IPS DF 4.7 (cell line): ENCODE measurements around the gene ANO7.

Source experiments
- DNase-seq: peaks from one replicate; pipeline ENCODE4 v3.0.0-alpha.2; 2013; ENCODE audit warnings: low spot score; ENCODE audit errors: extremely low read depth

Gene ANO7

DNA sequence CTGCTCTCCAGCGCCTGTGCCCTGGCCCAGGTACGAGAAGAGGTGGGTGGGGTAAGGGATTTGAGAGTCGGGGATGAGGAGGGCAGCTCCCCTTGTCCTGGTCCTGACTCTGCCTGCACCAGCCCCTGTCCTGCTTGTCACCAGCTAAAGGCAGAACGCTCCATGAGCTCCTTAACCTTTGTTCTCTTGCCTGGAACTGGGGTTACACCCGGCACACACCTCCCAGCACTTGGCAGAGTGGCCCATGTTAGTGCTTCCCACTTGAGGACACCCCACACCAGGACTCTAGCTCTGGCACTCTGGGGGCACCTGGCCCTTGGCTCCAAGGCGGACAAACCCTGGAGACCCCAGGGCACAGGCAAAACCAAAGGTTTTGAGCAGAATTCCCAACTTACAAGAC lies 19.2 kb downstream of the ANO7 start:
- DNase-seq: no peak

DNA sequence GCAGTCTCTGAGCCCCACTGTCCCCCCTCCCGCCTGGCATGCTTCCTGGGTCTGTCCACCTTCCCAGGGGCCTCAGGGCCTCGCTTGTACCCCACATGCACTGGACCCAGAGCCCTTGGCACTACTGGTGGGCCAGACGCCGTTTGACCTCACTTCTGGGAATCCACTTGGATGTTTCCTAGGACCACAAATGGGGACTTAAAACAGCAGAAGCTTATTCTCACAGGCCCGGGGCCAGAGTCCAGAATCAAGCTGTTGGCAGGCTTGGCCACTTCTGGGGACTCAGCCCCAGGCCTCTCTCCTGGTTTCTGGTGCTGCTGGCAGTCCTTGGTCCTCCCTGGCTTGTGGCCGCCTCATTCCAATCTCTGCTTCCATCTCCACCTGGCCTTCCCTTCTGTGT lies 19.6 kb downstream of the ANO7 start:
- DNase-seq: no peak

DNA sequence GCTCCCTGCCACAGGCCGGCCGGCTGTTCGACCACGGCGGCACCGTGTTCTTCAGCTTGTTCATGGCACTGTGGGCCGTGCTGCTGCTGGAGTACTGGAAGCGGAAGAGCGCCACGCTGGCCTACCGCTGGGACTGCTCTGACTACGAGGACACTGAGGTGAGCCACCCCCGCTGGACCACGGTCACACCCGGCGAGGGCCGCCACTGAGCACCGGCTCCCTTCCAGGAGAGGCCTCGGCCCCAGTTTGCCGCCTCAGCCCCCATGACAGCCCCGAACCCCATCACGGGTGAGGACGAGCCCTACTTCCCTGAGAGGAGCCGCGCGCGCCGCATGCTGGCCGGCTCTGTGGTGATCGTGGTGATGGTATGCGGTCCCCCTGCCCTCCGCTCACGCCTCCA lies 20.8 kb downstream of the ANO7 start:
- DNase-seq: no peak

DNA sequence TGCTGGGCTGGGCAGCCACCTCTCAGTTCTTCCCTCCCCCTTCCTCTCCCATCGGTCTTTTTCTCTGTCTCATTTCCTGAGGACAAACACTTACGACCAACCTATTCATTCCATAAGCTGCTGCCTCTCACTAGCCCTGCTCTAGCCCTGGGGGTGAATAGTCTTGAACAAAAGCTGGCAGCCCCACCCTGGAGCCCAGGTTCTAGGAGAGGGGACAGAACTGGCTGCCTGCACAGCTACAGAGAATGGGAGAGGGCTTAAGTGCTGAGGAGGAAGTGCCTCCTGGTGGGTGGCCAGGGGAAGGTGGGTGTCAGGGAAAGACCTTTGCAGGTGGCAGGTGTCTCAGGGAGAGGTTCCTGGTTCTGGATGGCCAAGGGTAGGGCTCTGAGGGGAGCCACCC lies 22.8 kb downstream of the ANO7 start:
- DNase-seq: no peak

DNA sequence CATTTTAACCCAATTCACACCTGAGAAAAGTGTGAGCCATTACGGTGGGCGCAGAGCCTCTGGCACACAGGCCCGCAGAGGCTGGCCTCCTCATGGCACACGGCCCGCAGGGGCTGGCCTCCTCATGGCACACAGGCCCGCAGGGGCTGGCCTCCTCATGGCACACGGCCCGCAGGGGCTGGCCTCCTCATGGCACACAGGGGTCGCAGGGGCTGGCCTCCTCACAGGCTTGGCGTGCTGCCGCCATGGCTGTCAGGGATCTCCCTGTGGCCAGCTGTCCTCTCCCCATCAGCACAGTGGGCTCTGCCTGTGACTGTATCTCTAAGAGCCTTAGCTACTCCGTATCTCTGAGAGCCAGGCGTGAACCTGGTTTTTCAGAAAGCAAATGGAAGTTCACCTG lies 24.6 kb downstream of the ANO7 start:
- no peak for DNase-seq

DNA sequence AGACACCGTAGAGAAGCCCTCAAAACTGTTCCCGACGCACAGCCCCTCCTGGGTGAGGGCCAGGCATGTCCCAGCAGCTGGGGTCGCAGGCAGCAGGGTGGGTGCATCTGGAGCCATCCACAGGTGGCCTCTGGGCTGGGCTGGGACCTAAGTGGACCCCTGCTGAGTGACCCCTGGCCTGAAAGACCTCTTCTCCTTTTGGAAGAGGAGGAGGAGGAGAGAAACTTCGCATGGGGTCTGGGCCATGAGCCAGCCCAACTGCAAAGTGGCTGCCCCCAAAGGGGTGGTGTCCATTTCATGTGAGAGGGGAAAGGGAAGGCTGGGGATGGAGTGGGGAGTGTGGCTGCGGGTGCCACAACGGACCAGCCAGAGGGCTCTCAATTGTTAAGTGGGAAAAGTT lies 25.1 kb downstream of the ANO7 start:
- DNase-seq: no peak

DNA sequence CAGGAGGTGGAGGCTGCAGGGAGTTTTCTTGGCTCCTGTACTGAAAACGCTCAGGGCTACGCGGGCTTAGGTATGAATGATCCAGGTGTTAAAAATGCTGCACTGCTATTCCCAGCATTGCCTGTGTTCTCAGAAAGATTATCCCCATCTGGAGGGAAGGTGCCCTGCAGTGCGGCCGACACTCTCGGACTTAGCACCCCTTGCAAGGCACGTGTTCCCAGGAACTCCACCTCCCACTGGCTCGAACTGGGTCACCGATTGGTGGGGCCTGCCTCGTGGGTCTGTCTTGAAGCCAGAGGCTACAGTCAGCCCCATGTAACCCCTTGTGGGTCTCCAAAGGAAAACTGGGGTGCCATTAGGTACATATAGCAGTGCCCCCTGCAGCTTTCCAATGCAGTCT lies 25.7 kb downstream of the ANO7 start:
- DNase-seq: no peak

DNA sequence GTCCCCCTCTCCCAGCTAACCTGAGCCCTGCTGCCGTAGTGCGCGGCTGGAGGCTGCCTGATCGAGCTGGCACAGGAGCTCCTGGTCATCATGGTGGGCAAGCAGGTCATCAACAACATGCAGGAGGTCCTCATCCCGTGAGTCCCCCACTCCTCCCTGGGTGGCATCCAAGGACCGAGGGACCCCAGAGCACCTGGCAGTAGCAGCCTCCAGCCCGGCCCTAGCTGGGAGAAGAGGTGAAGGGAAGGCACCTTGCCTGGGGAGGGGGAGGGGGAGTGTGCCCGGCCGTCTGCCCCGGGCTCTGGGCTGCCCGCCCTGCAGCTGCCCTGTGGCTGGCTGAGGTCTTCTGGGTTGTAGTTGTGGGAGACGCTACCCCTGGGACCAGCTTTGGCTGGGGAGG lies 26.3 kb downstream of the ANO7 start:
- no peak for DNase-seq

DNA sequence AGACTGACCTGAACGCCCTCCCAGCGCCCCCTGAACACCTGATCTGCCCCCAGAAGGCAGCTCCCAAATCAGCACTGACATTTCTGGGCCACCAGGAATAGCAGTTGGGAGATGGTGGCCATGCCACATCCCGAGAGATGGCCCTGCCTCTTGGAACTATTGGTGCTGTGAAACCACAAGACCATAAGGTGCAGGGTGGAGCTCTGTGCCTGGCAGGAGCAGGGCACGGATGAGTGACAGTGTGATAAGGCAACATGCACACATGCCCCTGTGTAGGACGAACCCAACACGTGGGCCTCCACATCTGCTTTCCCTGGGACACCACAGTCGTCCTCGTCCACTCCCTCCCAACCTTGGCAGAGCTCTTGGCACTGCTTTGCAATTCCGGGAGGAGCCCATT lies 26.9 kb downstream of the ANO7 start:
- DNase-seq: no peak

DNA sequence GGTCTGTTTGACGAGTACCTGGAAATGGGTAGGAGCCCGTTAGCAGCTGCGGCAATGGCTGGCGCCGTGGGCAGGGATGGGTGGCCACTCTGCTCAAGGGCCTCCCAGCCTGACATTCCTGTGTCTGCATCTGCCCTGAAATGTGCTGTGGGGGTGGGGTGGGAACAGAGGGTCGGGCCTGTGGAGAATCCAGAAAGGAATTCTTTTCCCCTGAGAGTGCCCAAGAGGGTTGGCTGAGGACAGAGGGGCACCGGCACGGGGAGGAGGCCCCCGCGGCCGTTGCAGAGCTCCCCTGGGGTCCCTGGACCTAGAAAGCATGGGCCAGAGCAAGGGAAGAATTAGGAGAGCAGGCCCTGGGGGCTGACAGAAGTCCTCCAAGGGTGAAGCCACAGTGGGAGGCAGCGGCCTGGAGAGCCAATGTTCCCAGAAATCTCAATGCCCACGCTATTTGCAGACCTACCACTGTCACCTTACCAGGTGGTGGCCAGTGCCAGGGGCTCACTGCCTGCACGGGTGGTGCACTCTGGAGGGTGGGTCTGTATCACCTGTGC lies 27.8 kb downstream of the ANO7 start:
- no peak for DNase-seq

DNA sequence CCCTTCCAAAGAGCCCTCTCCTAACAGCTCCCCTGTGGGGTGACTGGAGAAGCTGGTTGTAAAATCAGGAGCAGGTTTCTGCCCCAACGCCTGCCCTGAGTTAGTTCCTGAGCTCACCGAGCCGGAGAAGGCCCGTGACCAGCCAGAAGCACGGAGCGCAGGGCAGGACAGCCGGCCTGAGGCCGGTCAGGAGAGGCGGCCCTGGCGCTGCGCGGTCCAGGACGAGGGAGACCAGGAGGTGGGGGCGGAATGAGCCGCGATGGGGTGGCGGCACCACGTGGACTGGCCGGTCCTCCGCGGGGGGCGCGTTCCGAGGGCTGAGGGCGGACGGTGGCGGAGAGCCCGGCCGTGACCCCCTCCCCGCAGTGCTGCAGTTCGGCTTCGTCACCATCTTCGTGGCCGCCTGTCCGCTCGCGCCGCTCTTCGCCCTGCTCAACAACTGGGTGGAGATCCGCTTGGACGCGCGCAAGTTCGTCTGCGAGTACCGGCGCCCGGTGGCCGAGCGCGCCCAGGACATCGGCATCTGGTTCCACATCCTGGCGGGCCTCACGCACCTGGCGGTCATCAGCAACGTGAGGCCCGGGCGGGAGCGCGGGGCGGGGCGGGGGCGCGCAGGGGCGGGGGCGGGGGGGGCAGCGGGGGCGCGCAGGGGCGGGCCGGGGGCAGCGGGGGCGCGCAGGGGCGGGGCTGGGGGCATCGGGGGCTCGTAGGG lies 29.0 kb downstream of the ANO7 start:
- no peak for DNase-seq

DNA sequence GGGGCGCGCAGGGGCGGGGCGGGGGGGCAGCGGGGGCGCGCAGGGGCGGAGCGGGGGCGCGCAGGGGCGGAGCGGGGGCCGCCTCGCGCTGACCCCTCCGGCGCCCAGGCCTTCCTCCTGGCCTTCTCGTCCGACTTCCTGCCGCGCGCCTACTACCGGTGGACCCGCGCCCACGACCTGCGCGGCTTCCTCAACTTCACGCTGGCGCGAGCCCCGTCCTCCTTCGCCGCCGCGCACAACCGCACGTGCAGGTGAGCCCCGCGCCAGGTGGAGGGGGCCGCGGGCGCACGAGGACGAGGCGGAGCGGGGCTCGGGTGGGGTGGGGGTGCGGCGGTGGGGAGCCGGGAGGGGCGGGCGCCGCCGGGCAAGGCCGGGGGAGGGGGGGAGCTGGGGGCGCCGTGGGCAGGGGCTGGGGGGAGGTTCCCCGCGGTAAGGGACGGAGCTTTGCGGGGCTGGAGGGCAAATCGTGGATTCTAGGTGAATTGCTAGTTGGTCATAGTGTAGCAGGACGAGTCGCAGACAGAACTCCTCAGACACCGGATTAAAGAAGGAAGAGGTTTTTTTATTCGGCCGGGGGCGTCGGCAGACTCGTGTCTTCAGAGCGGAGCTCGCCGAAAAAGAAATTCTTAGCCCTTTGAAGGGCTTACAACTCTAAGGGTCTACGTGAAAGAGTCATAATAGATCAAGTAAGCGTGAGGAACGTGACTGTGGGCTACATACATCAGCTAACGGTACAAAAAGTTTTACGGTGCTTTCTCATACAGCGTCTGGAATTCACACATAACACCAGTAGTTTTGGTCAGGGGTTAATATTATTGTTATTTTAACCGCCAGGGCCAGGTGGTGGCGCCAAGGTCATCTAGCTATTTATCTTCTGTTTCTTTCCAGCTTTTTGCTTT lies 29.9 kb downstream of the ANO7 start:
- no peak for DNase-seq

DNA sequence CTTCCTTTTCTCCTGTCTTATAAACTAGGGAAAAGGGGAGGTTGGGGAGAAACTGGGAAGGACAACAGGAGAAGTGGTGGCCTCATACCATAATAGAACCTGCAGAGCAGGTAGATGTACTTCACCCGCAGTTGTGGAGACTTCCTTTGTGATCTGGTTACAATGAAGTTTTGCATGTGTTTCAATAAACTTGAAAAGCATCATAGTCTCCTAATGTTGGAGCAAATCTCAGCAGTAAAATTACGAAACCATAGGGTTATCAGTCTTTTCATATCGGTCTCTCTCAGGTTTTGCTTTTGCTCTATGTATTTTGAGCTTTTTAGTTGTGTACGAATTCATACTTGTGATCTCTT lies 30.5 kb downstream of the ANO7 start:
- DNase-seq: no peak

DNA sequence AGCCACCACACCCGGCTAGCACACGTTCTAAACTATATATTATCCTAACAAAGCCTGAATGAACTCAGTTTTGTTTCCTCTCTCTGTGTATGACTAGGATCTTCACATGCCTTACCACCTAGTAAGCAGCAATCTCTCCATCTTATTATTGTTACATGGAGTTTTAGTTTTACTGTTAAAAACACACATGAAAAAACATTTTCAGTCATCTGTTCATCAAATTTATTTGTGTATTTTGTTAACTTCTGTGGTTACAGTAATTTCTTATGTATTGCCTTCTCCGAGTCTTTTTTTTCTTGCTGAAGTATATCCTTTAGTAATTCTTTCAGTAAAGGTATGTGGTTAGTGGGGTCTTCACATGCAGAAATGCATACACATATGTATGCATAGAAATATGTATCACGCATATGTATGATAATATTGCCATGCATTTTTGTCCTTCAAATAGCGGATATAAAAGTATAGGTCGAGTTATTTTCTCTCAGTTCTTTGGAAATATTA lies 31.4 kb downstream of the ANO7 start:
- DNase-seq: no peak

DNA sequence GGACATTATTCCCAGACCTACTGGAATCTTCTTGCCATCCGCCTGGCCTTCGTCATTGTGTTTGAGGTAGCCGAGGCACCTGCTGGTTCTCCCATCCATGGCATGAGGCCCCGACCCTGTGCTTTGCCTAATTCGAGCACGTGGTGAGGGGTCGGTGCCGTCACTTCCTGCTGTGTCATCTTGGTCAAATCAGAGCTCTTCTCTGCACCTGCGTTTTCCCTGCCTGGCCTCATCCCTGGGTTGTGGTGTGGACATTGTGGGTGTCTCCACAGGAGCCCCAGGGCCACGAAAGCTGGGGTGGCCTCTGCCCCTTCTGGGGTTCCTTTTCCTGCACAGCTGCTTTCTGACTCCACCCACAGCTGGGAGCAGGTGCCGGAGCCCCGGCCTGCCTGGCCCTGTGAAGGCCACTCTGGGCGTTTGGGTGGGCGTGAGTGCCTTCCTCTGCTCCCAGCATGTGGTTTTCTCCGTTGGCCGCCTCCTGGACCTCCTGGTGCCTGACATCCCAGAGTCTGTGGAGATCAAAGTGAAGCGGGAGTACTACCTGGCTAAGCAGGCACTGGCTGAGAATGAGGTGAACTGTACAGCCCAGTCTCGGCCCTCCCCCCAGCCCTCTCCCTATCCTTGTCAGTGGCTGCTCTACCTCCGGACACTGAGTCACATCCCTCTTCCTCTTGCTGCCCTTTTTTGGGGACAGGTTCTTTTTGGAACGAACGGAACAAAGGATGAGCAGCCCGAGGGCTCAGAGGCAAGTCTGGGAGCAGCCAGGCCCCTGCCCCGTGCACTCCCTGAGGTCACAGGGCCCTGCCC lies 34.9 kb downstream of the ANO7 start:
- DNase-seq: no peak

DNA sequence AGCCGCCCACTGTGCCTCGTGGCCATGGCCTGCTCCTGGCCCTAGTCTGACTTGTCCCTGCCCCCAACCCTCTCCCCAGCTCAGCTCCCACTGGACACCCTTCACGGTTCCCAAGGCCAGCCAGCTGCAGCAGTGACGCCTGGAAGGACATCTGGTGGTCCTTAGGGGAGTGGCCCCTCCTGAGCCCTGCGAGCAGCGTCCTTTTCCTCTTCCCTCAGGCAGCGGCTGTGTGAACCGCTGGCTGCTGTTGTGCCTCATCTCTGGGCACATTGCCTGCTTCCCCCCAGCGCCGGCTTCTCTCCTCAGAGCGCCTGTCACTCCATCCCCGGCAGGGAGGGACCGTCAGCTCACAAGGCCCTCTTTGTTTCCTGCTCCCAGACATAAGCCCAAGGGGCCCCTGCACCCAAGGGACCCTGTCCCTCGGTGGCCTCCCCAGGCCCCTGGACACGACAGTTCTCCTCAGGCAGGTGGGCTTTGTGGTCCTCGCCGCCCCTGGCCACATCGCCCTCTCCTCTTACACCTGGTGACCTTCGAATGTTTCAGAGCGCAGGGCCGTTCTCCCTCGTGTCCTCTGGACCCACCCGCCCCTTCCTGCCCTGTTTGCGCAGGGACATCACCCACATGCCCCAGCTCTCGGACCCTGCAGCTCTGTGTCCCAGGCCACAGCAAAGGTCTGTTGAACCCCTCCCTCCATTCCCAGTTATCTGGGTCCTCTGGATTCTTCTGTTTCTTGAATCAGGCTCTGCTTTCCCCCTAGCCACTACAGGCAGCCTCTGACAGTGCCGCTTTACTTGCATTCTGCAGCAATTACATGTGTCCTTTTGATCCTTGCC lies 35.8 kb downstream of the ANO7 start:
- DNase-seq: no peak

DNA sequence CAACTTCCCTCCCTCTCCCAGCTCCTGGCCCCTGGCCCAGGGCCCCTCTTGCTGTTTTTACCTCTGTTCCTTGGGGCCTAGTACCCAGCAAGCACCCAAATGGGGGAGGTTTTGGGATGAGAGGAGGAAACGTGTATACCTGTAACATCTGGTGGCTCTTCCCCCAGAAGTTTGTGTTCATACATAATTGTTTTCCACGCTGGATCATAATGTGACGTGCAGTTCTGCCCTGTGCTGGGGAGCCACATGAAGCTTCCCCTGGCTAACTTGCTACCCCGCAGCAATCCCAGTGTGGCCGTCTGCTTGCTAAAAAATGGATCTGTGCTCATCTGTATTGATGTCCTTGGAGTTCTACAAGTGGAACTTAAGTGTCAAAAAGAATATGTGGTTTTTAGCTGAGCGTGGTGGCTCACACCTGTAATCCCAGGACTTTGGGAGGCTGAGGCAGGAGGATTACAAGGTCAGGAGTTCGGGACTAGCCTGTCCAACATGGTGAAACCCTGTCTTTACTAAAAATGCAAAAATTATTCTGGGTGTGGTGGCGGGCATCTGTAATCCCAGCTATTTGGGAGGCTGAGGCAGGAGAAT lies 36.5 kb downstream of the ANO7 start:
- no peak for DNase-seq

DNA sequence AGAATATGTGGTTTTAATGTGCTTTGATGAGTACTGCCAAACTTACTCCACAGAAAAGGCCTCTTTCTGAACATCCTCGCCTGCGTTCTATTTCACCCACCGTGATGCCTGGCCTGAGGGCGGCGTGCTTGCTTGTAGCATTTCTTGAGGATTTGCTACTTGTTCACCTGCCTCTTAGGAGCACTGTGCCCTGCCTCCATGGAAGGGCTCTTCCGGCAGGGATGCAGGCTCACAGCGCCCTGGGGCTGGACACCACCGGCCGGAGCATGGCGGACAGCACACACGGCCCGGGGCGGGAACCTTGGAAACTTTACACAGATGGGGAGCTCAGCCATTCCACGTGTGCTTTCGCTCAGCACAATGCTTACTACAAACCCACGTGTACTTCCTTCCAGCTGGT lies 37.1 kb downstream of the ANO7 start:
- DNase-seq: no peak

DNA sequence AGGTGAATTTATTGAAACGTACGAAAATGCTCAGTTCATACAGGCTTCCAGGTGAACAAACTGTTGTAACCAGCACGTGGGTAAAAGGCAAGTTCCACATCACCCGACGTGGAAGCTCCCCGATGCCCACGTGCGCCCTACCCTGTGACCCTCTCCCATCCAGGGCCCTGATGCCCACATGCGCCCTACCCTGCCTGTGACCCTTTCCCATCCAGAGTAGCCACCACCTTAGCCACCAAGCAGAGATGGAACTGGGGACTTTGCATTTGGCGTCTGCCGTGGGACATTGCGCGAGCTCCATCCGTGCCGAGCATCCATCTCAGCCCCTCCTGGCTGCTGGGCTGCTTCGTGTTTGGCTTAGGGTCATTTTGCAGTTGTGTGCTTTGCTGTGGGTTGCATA lies 37.5 kb downstream of the ANO7 start:
- DNase-seq: no peak
